ENCODE measurements around the gene CIAO3. TPM values are rescaled to one million over a fixed set of nuclear protein-coding genes. Genes with fewer than 3 reads are reported as not detected.

Gene CIAO3
- total RNA-seq, 1 experiment from 2014 or later: 50.9 TPM

DNA sequence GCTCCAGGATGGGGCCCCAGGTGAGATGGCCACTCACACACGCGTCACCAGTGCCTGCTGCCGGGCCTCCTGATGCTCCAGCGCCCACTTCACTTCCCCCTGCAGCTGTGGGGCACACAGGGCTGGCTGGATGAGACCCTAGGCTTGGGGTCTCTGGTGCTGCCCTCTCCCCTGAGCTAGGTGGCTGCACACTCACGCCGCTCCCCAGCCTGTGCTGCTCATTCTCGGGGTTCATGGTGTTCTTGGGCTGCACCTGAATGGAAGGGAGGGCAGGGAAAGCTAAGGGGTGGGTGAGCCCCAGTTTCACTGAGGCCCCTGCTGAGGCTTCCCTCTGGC is 15.8 kb downstream of the CIAO3 start:
- ATAC-seq (no peak), DNase-seq (ENCODE audit: low spot score) (no peak)
- H3K4me1 Mint-ChIP-seq: peaks cover 2% of the 10 kb centered on the region
- no peaks in the 10 kb centered on the region for H3K9me3 Mint-ChIP-seq
- no peak overlapping the region for H3K4me3 Mint-ChIP-seq
- ChIA-PET CTCF (interaction anchor here (1.8 to 6.9 kb wide), 2 partner anchors 11 to 15 kb away, joined by 8 to 90 read pairs; partner anchors contain the start of genes CIAO3 and METRN), POLR2A (interaction anchor here (0.6 to 1.1 kb wide), 2 partner anchors 9 to 14 kb away, joined by 3 to 5 read pairs; no protein-coding TSS in a partner anchor)
- no peak overlapping the region for H3K27ac Mint-ChIP-seq
- TF ChIP-seq NFATC4 (CRISPR knock-in tag; IDR thresholded peaks at IDR 0.05) (no peak), SP1 (CRISPR knock-in tag; conservative IDR thresholded peaks at IDR 0.05) (no peak), RORB (CRISPR knock-in tag; IDR thresholded peaks at IDR 0.05) (no peak), FOXK1 (CRISPR knock-in tag; IDR thresholded peaks at IDR 0.05) (no peak), CREB1 (CRISPR knock-in tag; IDR thresholded peaks at IDR 0.05) (no peak), CBFB (CRISPR knock-in tag; IDR thresholded peaks at IDR 0.05; ENCODE audit: low read depth) (no peak), MXD4 (CRISPR knock-in tag; IDR thresholded peaks at IDR 0.05; ENCODE audit: borderline replicate concordance) (no peak), TP53 (CRISPR knock-in tag; IDR thresholded peaks at IDR 0.05) (no peak), TCF7 (CRISPR knock-in tag; IDR thresholded peaks at IDR 0.05; ENCODE audit: low read depth) (no peak), ZBTB21 (CRISPR knock-in tag; IDR thresholded peaks at IDR 0.05; ENCODE audit: borderline replicate concordance) (no peak), SMAD4 (CRISPR knock-in tag; IDR thresholded peaks at IDR 0.05) (no peak), TEAD4 (CRISPR knock-in tag; IDR thresholded peaks at IDR 0.05) (no peak), JAZF1 (CRISPR knock-in tag; IDR thresholded peaks at IDR 0.05) (no peak)
- TF ChIP-seq, protein P1, sequence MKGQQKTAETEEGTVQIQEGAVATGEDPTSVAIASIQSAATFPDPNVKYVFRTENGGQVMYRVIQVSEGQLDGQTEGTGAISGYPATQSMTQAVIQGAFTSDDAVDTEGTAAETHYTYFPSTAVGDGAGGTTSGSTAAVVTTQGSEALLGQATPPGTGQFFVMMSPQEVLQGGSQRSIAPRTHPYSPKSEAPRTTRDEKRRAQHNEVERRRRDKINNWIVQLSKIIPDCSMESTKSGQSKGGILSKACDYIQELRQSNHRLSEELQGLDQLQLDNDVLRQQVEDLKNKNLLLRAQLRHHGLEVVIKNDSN (CRISPR knock-in tag; IDR thresholded peaks at IDR 0.05): no peak
- TF ChIP-seq, protein P2, sequence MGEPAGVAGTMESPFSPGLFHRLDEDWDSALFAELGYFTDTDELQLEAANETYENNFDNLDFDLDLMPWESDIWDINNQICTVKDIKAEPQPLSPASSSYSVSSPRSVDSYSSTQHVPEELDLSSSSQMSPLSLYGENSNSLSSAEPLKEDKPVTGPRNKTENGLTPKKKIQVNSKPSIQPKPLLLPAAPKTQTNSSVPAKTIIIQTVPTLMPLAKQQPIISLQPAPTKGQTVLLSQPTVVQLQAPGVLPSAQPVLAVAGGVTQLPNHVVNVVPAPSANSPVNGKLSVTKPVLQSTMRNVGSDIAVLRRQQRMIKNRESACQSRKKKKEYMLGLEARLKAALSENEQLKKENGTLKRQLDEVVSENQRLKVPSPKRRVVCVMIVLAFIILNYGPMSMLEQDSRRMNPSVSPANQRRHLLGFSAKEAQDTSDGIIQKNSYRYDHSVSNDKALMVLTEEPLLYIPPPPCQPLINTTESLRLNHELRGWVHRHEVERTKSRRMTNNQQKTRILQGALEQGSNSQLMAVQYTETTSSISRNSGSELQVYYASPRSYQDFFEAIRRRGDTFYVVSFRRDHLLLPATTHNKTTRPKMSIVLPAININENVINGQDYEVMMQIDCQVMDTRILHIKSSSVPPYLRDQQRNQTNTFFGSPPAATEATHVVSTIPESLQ (CRISPR knock-in tag; IDR thresholded peaks at IDR 0.05): no peak
- TF ChIP-seq, protein P3, sequence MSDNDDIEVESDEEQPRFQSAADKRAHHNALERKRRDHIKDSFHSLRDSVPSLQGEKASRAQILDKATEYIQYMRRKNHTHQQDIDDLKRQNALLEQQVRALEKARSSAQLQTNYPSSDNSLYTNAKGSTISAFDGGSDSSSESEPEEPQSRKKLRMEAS (CRISPR knock-in tag; IDR thresholded peaks at IDR 0.05): no peak
- TF ChIP-seq, protein P4, sequence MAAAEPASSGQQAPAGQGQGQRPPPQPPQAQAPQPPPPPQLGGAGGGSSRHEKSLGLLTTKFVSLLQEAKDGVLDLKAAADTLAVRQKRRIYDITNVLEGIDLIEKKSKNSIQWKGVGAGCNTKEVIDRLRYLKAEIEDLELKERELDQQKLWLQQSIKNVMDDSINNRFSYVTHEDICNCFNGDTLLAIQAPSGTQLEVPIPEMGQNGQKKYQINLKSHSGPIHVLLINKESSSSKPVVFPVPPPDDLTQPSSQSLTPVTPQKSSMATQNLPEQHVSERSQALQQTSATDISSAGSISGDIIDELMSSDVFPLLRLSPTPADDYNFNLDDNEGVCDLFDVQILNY (CRISPR knock-in tag; IDR thresholded peaks at IDR 0.05): no peak
- TF ChIP-seq, protein P5, sequence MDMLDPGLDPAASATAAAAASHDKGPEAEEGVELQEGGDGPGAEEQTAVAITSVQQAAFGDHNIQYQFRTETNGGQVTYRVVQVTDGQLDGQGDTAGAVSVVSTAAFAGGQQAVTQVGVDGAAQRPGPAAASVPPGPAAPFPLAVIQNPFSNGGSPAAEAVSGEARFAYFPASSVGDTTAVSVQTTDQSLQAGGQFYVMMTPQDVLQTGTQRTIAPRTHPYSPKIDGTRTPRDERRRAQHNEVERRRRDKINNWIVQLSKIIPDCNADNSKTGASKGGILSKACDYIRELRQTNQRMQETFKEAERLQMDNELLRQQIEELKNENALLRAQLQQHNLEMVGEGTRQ (CRISPR knock-in tag; IDR thresholded peaks at IDR 0.05): no peak
- TF ChIP-seq, protein P6, sequence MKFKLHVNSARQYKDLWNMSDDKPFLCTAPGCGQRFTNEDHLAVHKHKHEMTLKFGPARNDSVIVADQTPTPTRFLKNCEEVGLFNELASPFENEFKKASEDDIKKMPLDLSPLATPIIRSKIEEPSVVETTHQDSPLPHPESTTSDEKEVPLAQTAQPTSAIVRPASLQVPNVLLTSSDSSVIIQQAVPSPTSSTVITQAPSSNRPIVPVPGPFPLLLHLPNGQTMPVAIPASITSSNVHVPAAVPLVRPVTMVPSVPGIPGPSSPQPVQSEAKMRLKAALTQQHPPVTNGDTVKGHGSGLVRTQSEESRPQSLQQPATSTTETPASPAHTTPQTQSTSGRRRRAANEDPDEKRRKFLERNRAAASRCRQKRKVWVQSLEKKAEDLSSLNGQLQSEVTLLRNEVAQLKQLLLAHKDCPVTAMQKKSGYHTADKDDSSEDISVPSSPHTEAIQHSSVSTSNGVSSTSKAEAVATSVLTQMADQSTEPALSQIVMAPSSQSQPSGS (CRISPR knock-in tag; IDR thresholded peaks at IDR 0.05; ENCODE audit: borderline replicate concordance, low read depth): no peak
- peaks cover 2% of the 10 kb centered on the region; the same call in 1 of the 2 replicates for H3K27me3 Mint-ChIP-seq (ENCODE audit: low read depth)
- no peaks in the 10 kb centered on the region; the same call in 1 of the 2 replicates for H3K36me3 Mint-ChIP-seq
